RWPE2 (cell line): Measurements from ENCODE around the gene GNAS-AS1.

Experiments
- ATAC-seq: fragments of 200-7000 bp; cut with Tn5 transposase; 3 replicates; pipeline ENCODE4 v1.9.1; 2021; ENCODE audit warnings: low read depth
- DNase-seq: peaks from one replicate; pipeline ENCODE4 v3.0.0-alpha.2; 2020; ENCODE audit warnings: low spot score
- H3K27ac ChIP-seq: fragments of 450-650 bp; 2 replicates; pipeline ENCODE4 v1.5.1; 2017; ENCODE audit warnings: mild to moderate bottlenecking; ENCODE audit not compliant: poor library complexity, severe bottlenecking
- H3K27me3 ChIP-seq: fragments of 250-450 bp; sonication (Bioruptor Pico); 2 replicates; pipeline ENCODE4 v1.5.1; 2021; ENCODE audit warnings: mild to moderate bottlenecking, moderate library complexity; ENCODE audit not compliant: insufficient read depth, poor library complexity, severe bottlenecking
- H3K36me3 ChIP-seq: fragments of 250-450 bp; sonication (Bioruptor Pico); 2 replicates; pipeline ENCODE4 v1.5.1; 2020; ENCODE audit warnings: low read depth, mild to moderate bottlenecking, moderate library complexity
- H3K4me1 ChIP-seq: fragments of 250-450 bp; sonication (Bioruptor Pico); 2 replicates; pipeline ENCODE4 v1.5.1; 2021; ENCODE audit warnings: mild to moderate bottlenecking, moderate library complexity; ENCODE audit not compliant: insufficient read depth, poor library complexity, severe bottlenecking
- H3K4me3 ChIP-seq: fragments of 250-450 bp; sonication (Bioruptor Pico); 2 replicates; pipeline ENCODE4 v1.5.1; 2021; ENCODE audit warnings: mild to moderate bottlenecking, moderate library complexity; ENCODE audit not compliant: severe bottlenecking
- H3K9me3 ChIP-seq: fragments of 250-450 bp; sonication (Bioruptor Pico); 2 replicates; pipeline ENCODE4 v1.5.1; 2021; ENCODE audit warnings: mild to moderate bottlenecking, moderate library complexity; ENCODE audit not compliant: severe bottlenecking
- CTCF ChIP-seq: fragments of 450-650 bp; IDR thresholded peaks from one replicate; pipeline ENCODE4 v1.5.1; 2017; ENCODE audit warnings: mild to moderate bottlenecking, moderate library complexity; ENCODE audit not compliant: poor library complexity, severe bottlenecking

Gene GNAS-AS1

GRCh38 chr20:58850693-58851174, at the start of gene GNAS-AS1:
GNAS-AS1 (minus strand) TSS chr20:58850902.
- peak; percentile 89 for ATAC-seq
- peak; percentile 35 for TF ChIP-seq CTCF
- Histone ChIP-seq H3K36me3 (peaks cover 27% of the 10 kb centered on the region), H3K27ac (no peak within 1 kb of the TSS), H3K27me3 (peaks cover 39% of the 10 kb centered on the region), H3K9me3 (no peaks in the 10 kb centered on the region), H3K4me3 (peak within 1 kb of the TSS; percentile 58), H3K4me1 (peaks cover 7% of the 10 kb centered on the region)
- peak; percentile 99 for DNase-seq

- no peak overlapping the region for H3K4me3 ChIP-seq
- H3K36me3 ChIP-seq, result peaks cover 92% of the 10 kb centered on the region
- ATAC-seq (no peak), DNase-seq (no peak)
- no peak overlapping the region for H3K27ac ChIP-seq
- TF ChIP-seq CTCF, result no peak
- no peaks in the 10 kb centered on the region for H3K9me3 ChIP-seq
- H3K4me1 ChIP-seq, result peaks cover 2% of the 10 kb centered on the region
- H3K27me3 ChIP-seq, result no peaks in the 10 kb centered on the region
Measured at GRCh38 chr20:58900397-58900796, 49.7 kb upstream of the GNAS-AS1 start.

- H3K4me3 ChIP-seq, result no peak overlapping the region
- no peaks in the 10 kb centered on the region for H3K9me3 ChIP-seq
- no peak for DNase-seq
- H3K4me1 ChIP-seq, result peaks cover 11% of the 10 kb centered on the region
- no peaks in the 10 kb centered on the region for H3K27me3 ChIP-seq
- no peak for TF ChIP-seq CTCF
- no peak overlapping the region for H3K27ac ChIP-seq
- no peak for ATAC-seq
- H3K36me3 ChIP-seq, result peaks cover 92% of the 10 kb centered on the region
Measured at GRCh38 chr20:58899512-58899911, 48.8 kb upstream of the GNAS-AS1 start.

GRCh38 chr20:58898629-58899408, 48.1 kb upstream of the GNAS-AS1 start:
- TF ChIP-seq CTCF, result no peak
- H3K4me1 ChIP-seq, result peaks cover 17% of the 10 kb centered on the region

GRCh38 chr20:58897488-58897887, 46.8 kb upstream of the GNAS-AS1 start:
- Histone ChIP-seq H3K4me1 (peaks cover 25% of the 10 kb centered on the region), H3K27ac (no peak overlapping the region), H3K4me3 (no peak overlapping the region), H3K36me3 (peaks cover 79% of the 10 kb centered on the region), H3K9me3 (no peaks in the 10 kb centered on the region), H3K27me3 (no peaks in the 10 kb centered on the region)
- DNase-seq (no peak), ATAC-seq (no peak)
- peak; percentile 4 for TF ChIP-seq CTCF

More at GRCh38 chr20:58898629-58899408, 48.1 kb upstream of the GNAS-AS1 start:
- no peak overlapping the region for H3K27ac ChIP-seq
- H3K36me3 ChIP-seq, result peaks cover 90% of the 10 kb centered on the region
- no peak for DNase-seq
- no peak overlapping the region for H3K4me3 ChIP-seq
- H3K9me3 ChIP-seq, result no peaks in the 10 kb centered on the region
- no peaks in the 10 kb centered on the region for H3K27me3 ChIP-seq
- ATAC-seq, result no peak
